Thyroid gland (tissue), 4 donors: ENCODE measurements around the gene ALX1.
"Not testable (repeated sequence)": the region's sequence is repeated elsewhere in the genome, so short reads cannot be mapped to it uniquely, and the experiment has no call there.

ENCODE experiments used
- POLR2A ChIP-seq, 2 donors: fragments of 450-650 bp; IDR thresholded peaks; one replicate each; pipeline ENCODE4 v1.6.1; 2017; ENCODE audit warnings: antibody characterized with exemption in 2 of 2, mild to moderate bottlenecking in 2 of 2, moderate library complexity in 1 of 2
- TF ChIP-seq, protein P1 (sequence below), 6 experiments: fragments of 200-600 bp in 3 of 6; fragments of 450-650 bp in 3 of 6; sonication (generic) in 3 of 6; IDR thresholded peaks; one replicate each; pipeline ENCODE4 v1.5.1; 2016 to 2019; ENCODE audit warnings: antibody characterized with exemption in 6 of 6, mild to moderate bottlenecking in 2 of 6, inconsistent platforms in 1 of 6, moderate library complexity in 1 of 6

DNA sequence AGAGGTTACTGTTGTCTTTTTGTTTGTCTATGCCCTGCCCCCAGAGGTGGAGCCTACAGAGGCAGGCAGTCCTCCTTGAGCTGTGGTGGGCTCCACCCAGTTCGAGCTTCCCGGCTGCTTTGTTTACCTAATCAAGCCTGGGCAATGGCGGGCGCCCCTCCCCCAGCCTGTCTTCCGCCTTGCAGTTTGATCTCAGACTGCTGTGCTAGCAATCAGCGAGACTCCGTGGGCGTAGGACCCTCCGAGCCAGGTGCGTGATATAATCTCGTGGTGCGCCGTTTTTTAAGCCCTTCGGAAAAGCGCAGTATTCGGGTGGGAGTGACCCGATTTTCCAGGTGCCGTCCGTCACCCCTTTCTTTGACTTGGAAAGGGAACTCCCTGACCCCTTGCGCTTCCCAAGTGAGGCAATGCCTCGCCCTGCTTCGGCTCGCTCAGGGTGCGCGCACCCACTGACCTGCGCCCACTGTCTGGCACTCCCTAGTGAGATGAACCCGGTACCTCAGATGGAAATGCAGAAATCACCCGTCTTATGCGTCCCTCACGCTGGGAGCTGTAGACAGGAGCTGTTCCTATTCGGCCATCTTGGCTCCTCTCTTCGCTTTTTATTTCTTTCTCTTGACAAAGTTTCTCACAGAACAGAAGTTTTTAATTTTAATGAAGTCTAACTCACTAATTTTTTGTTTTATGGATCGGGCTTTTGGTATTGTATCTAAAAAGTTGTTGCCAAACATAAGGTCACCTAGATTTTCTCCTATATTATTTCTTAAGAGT lies 38.0 kb downstream of the ALX1 start:
- TF ChIP-seq POLR2A (IDR thresholded peaks at IDR 0.05) = not testable (repeated sequence)
- TF ChIP-seq, protein P1, sequence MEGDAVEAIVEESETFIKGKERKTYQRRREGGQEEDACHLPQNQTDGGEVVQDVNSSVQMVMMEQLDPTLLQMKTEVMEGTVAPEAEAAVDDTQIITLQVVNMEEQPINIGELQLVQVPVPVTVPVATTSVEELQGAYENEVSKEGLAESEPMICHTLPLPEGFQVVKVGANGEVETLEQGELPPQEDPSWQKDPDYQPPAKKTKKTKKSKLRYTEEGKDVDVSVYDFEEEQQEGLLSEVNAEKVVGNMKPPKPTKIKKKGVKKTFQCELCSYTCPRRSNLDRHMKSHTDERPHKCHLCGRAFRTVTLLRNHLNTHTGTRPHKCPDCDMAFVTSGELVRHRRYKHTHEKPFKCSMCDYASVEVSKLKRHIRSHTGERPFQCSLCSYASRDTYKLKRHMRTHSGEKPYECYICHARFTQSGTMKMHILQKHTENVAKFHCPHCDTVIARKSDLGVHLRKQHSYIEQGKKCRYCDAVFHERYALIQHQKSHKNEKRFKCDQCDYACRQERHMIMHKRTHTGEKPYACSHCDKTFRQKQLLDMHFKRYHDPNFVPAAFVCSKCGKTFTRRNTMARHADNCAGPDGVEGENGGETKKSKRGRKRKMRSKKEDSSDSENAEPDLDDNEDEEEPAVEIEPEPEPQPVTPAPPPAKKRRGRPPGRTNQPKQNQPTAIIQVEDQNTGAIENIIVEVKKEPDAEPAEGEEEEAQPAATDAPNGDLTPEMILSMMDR (IDR thresholded peaks at IDR 0.05) = not testable (repeated sequence)
